Bronchial smooth muscle cell (primary cell): ENCODE results near the gene DDX11. TPM values are rescaled to one million over a fixed set of nuclear protein-coding genes. Genes with fewer than 3 reads are reported as not detected.

ENCODE experiments used
- total RNA-seq: library from RNA; depleted of rRNA; stranded (reverse); fragments of >200 nt; gene quantifications from 2 replicates; pipeline ENCODE4 v1.2.1, GENCODE V29; 2014

DDX11 gene
- total RNA-seq, result 7.9 and 8.7 TPM in 2 replicates

DNA sequence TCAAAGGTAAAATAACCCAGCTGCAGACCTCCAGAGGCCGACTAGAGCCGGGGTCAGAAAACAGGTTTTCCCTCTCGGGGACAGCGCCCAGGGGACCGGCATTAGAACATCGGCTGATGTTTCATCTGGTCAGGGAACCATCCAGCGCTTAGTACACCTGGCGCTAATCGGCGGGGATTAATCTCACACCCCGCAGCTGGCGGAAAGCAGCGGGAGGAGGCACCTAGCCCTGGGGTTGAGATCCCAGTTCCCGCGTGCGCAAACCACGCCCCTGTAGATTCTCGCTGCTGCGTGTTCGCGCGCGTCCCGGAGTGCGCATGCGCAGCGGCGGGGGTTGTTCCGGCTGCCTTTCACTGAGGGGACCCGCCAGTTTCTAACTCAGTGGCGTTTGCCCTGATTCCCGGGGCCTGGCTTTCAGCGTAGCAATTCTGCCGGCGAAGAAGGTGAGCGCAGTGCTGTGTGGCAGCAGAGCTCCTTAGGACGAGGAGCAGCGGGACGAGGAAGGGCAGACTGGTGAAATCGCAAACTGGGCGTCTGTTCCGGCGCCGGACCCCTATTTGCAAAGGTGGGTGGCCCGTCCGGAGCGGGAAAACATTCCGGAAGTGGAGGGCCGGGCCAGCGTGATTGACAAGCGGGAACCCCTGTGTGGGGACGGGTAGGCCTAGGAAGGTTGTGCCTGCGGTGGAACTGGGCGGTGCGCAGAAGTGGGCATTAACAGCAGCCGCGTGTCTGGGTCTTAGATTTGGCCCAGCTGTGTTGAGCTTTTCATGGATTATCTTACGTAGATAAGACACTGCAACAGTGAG is at the start of gene DDX11:
Gene DDX11 (plus strand): TSS at position 334 of the 806 bp plus-strand sequence. CDS start 4,534 bp downstream, outside the sequence.

Other genes with a start within 250 kb of the DDX11 start
- gene TSPAN11, start 147.1 kb upstream of the DDX11 start, total RNA-seq, result 0.26 and 0.32 TPM in 2 replicates